Measurements from ENCODE around the gene LCE6A.

GRCh38 chr1:152869808-152870419 lies 27.3 kb downstream of the LCE6A start:
- TF ChIP-seq, protein P1, sequence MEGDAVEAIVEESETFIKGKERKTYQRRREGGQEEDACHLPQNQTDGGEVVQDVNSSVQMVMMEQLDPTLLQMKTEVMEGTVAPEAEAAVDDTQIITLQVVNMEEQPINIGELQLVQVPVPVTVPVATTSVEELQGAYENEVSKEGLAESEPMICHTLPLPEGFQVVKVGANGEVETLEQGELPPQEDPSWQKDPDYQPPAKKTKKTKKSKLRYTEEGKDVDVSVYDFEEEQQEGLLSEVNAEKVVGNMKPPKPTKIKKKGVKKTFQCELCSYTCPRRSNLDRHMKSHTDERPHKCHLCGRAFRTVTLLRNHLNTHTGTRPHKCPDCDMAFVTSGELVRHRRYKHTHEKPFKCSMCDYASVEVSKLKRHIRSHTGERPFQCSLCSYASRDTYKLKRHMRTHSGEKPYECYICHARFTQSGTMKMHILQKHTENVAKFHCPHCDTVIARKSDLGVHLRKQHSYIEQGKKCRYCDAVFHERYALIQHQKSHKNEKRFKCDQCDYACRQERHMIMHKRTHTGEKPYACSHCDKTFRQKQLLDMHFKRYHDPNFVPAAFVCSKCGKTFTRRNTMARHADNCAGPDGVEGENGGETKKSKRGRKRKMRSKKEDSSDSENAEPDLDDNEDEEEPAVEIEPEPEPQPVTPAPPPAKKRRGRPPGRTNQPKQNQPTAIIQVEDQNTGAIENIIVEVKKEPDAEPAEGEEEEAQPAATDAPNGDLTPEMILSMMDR (IDR thresholded peaks at IDR 0.05), result peak; percentile 58 to 78 (median 73)
- TF ChIP-seq EP300 (IDR thresholded peaks at IDR 0.05; ENCODE audit: low read depth), result no peak
- TF ChIP-seq POLR2AphosphoS5 (IDR thresholded peaks at IDR 0.05), result no peak
- no peak for TF ChIP-seq POLR2A (IDR thresholded peaks at IDR 0.05)
